22Rv1 (cell line): ENCODE data around the gene ERH.

Source experiments
- CTCF ChIP-seq: fragments of 450-650 bp; IDR thresholded peaks from 2 replicates; pipeline ENCODE4 v1.5.1; 2017; ENCODE audit warnings: mild to moderate bottlenecking
- ZFX ChIP-seq: fragments of 450-650 bp; IDR thresholded peaks from 2 replicates; pipeline ENCODE4 v1.6.1; 2017; ENCODE audit warnings: antibody characterized with exemption, borderline replicate concordance

- TF ChIP-seq CTCF (no peak), ZFX (no peak)
These were observed 63.5 kb downstream of the ERH start for GRCh38 chr14:69334576-69334975.
